Stimulated activated CD4-positive, alpha-beta T cell treated with anti-CD3 and anti-CD28 coated beads, Interleukin-15, amount 100 ng/mL, for 1 hour (primary cell): ENCODE measurements around the gene SLC2A9.
"Not testable (repeated sequence)": the region's sequence is repeated elsewhere in the genome, so short reads cannot be mapped to it uniquely, and the experiment has no call there.

Experiments
- DNase-seq, 2 donors: peaks; one replicate each; pipeline ENCODE4 v3.0.0-alpha.2; 2020; ENCODE audit warnings: low read depth in 1 of 2, low spot score in 1 of 2

The SLC2A9 gene

DNA sequence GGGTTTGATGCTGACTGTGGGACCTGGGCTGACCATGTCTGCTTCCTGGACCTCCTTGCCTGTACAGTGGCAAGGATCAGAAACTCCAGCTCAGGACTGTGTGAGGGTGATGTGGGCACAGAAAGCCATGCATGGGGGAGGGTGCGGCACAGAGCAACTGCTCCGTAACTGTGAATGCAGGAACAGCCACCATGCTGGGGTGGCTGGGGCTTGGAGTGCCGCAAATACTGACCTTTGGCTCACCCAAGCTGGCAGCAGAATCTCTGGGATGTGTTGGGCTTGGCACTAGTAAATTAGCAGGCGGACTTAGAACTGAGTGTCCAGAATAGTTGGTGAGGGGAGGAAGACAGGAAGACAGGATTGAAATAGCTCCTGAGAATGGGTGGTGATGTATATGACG lies 187.9 kb downstream of the SLC2A9 start:
- DNase-seq: no peak

DNA sequence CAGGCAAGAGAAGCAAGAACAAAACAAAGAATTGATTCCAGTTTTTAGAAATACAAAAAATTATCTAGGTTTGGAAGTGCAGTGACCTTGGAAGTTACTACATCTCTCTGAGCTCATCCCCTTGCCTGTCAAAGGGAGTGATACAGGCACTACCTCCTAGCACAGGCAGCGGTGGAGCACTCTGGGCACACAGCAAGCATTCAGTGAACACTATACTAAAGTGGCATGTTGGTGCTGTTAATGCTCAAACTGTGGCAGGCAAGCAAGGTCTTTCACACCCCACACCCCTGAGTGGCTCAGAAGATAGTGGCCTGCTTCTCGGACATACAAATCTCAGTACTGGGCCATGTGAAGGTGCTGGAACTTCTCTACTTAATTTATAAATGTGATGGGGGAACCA lies 188.7 kb downstream of the SLC2A9 start:
- no peak for DNase-seq

DNA sequence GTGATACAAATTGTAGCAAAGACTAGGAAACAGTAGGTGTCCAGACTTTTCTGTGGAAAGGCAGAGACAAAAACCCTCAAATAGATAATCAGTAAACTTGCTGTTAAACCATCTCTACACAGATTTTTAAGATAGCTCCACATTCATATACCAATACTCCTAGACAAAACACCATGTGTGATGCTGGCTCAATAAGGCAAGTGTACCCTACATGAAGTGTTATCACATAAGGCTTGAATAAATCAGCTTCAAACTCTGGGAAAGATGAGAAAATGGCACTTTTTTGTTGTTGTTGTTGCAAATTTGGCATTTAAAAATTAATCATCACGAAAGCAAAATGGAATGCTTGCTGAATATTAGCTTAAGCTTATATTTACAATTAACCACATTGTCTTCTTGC lies 194.7 kb downstream of the SLC2A9 start:
- DNase-seq: no peak

- DNase-seq: no peak
Observed at GRCh38 chr4:9825049-9825448, 196.2 kb downstream of the SLC2A9 start.

- no peak for DNase-seq
Observed at GRCh38 chr4:9820343-9820742, 201.0 kb downstream of the SLC2A9 start.

DNA sequence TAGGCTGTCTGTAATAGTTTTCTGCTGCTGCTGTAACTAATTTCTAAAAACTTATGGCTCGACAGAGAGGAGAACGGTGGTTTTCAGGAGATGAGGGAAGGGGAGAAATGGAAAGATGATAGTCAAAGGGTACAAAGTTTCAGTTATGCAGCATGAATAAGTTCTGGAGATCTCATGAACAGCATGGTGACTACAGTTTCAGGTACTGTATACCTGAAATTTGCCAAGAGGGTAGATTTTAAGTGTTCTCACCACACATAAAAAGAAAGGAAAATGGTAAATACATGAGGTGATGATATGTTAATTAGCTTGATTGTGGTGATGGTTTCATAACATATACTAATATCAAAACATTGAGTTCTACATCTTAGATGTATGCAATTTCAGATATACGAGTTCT lies 205.0 kb downstream of the SLC2A9 start:
- DNase-seq: no peak

- no peak for DNase-seq
Observed at GRCh38 chr4:9812501-9813340, 208.6 kb downstream of the SLC2A9 start.

- no peak for DNase-seq
Observed at GRCh38 chr4:9811806-9812205, 209.5 kb downstream of the SLC2A9 start.

- DNase-seq: no peak
Observed at GRCh38 chr4:9808077-9808476, 213.2 kb downstream of the SLC2A9 start.

DNA sequence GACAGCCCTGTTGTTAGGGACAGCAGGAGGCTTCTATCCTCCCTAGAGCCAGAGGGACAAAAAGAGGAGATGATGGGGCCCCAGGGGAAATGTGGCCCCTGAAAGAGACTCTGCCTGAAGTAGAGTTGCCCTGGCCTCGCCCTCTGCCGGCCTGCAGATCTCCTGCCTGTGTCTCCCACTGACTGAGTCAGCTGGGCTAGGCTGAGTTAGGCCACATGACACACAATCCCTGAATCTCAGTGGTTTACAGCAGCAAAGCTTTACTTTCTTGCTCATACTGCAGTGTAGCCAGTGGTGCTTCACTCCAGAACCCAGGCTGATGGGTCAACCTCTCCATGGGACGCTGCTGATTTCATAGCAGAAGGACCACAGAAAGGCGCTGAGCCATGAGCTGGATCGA lies 216.4 kb downstream of the SLC2A9 start:
- DNase-seq: no peak

DNA sequence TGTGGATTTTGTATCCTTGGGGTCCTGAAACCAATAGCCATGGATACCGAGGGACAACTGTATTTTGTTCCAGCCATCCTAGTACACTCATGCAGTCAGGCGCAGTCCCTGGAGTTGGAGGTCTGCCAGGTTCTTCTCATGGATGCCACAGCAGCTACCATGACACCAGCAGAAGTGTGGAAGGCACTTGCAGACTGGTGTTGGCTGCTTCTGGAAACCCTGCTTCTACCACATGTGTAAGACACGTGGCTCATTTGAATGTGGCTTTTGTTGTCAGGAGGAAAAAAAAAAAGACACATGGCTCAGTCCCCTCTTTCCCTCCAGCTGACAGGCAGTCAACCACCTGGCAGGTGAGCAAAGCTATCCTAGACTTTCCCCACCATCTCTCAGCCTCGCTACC lies 220.4 kb downstream of the SLC2A9 start:
- no peak for DNase-seq

GRCh38 chr4:9796641-9797040 lies 224.7 kb downstream of the SLC2A9 start:
- DNase-seq: not testable (repeated sequence)

GRCh38 chr4:9792381-9792780 lies 228.9 kb downstream of the SLC2A9 start:
- DNase-seq: no peak

DNA sequence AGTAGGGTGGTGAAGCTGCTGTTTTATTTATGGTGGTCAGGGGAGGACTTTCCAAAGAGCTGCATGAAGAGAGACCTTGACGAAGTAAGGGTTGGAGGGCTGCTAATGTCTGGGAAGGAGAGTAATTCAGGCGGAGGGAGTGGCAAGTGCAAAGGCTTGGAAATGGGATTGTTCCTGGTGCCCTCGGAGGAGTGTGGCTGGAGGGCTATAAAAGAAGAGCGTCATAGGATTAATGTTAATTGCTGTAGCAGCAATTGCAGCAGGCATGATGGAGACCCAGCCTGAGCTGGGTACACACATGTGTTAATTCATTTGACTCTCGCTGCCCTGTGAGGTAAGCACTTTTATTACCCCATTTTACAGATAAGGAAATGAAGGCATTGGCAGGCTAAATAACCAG lies 235.4 kb downstream of the SLC2A9 start:
- DNase-seq: not testable (repeated sequence)

DNA sequence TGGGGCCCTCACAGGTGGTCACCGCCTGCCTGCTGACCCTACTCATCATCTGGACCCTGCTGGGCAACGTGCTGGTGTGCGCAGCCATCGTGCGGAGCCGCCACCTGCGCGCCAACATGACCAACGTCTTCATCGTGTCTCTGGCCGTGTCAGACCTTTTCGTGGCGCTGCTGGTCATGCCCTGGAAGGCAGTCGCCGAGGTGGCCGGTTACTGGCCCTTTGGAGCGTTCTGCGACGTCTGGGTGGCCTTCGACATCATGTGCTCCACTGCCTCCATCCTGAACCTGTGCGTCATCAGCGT lies 239.2 kb downstream of the SLC2A9 start:
- no peak for DNase-seq

GRCh38 chr4:9781343-9782135 lies 239.8 kb downstream of the SLC2A9 start, which contains the start of gene DRD5:
Gene DRD5, plus strand, starts transcription at chr4:9781634. Its CDS starts 396 bp downstream, at chr4:9782030.
- DNase-seq: no peak
